Spinal cord (tissue), 10 donors: ENCODE results near the gene CTIF. TPM values are rescaled to one million over a fixed set of nuclear protein-coding genes. Genes with fewer than 3 reads are reported as not detected.
"Not testable (repeated sequence)": the region's sequence is repeated elsewhere in the genome, so short reads cannot be mapped to it uniquely, and the experiment has no call there.

Experiments
- DNase-seq, 6 donors: peaks; one replicate each; pipeline versions ENCODE4 v3.0.0 to v3.0.0-alpha.2; 2013 to 2015; ENCODE audit warnings: low spot score in 6 of 6, low read depth in 4 of 6
- H3K27ac ChIP-seq: one replicate; pipeline ENCODE4 v1.5.1; 2013; ENCODE audit warnings: low read depth, low read length, control low read depth
- H3K27me3 ChIP-seq: one replicate; pipeline ENCODE4 v1.6.1; 2013; ENCODE audit warnings: low read length; ENCODE audit not compliant: control insufficient read depth, insufficient read depth
- H3K36me3 ChIP-seq: one replicate; pipeline ENCODE4 v1.6.1; 2013; ENCODE audit warnings: low read length; ENCODE audit not compliant: control insufficient read depth, insufficient read depth
- H3K4me1 ChIP-seq: one replicate; pipeline ENCODE4 v1.6.1; 2013; ENCODE audit warnings: low read length; ENCODE audit not compliant: control insufficient read depth, insufficient read depth
- H3K4me3 ChIP-seq: one replicate; pipeline ENCODE4 v1.5.1; 2013; ENCODE audit warnings: low read depth, low read length, control low read depth
- H3K9me3 ChIP-seq: one replicate; pipeline ENCODE4 v1.6.1; 2013; ENCODE audit warnings: low read length; ENCODE audit not compliant: control insufficient read depth, insufficient read depth
- WGBS: methylation state at CpG from one replicate; pipeline ENCODE4 v1.1.5; 2013; ENCODE audit warnings: missing lambda C conversion rate; ENCODE audit not compliant: insufficient coverage; 5-methylcytosine and 5-hydroxymethylcytosine counted together
- polyA plus RNA-seq, 2 donors: library from polyadenylated mRNA; unstranded; fragments of 120-200 nt; gene quantifications; one replicate each; pipeline ENCODE4 v1.2.1, GENCODE V29; 2013; ENCODE audit not compliant: insufficient read length in 2 of 2
- total RNA-seq, 2 donors: library from RNA; depleted of rRNA in 1 of 2; stranded (reverse); fragments of 120-200 nt in 1 of 2; fragments of >200 nt in 1 of 2; gene quantifications; one replicate each; pipeline versions ENCODE4 v1.2.3 to v1.2.4, GENCODE V29; 2013 to 2014
- donor health status: healthy.

Gene CTIF
- total and polyA plus RNA-seq, 4 donors = 32.5 to 106 (median 72.6) TPM

DNA sequence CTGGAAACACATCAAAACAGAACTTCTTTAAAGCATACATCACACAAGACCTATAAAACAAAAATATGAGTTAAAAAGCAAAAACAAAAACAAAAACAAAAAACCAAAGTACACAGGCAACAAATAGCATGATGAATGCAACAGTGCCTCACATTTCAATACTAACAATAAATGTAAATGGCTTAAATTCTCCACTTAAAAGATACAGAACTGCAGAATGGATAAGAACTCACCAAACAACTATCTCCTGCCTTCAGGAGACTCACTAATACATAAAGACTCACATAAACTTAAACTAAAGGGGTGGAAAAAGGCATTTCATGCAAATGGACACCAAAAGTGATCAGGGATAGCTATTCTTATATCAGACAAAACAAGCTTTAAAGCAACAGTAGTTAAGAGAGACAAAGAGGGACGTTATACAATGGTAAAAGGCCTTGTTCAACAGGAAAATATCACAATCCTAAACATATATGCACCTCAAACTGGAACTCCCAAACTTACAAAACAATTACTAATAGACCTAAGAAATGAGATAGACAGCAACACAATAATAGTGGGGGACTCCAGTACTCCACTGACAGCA is 31.8 kb upstream of the CTIF start:
- H3K4me3 ChIP-seq, H3K9me3 ChIP-seq, H3K27ac ChIP-seq, H3K36me3 ChIP-seq, DNase-seq, H3K27me3 ChIP-seq, H3K4me1 ChIP-seq: not testable (repeated sequence)
- WGBS = no CpG with 5 or more reads among the region's 1 CpG

DNA sequence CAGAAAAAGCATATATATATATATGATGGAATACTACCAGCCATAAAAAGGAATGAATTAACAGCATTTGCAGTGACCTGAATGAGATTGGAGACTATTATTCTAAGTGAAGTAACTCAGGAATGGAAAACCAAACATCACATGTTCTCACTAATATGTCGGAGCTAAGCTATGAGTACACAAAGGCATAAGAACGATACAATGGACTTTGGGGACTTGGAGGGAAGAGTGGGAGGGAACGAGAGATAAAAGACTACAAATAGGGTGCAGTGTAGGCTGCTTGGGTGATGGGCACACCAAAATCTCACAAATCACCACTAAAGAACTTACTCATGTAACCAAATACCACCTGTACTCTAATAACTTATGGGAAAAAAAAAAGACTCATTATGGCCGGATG is 26.3 kb upstream of the CTIF start:
- no CpG with 5 or more reads among the region's 4 CpGs for WGBS
- not testable (repeated sequence) for H3K27ac ChIP-seq, H3K36me3 ChIP-seq, H3K9me3 ChIP-seq, H3K4me1 ChIP-seq, H3K27me3 ChIP-seq, H3K4me3 ChIP-seq, DNase-seq

DNA sequence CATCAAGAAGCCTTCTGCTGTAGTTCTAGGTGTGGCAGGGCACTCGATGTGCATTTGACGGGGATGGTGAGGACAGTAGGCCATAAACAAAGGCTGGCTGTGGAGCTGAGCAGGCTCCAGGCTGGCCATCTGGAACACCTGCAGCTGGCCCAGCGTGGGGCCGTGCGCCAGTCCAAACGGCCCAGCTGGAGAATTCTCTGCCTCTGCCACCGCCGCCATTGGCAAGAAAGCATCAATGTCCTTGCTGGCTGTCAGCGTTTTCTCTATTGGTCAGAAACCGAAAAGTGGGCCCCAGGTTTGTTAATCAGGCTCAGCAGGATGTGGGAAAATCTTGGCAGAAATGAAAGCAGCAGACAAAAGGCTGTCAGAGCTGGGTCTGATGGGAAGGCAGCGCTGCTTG is 24.0 kb upstream of the CTIF start:
- H3K27ac ChIP-seq = no peak overlapping the region
- no peaks in the 10 kb centered on the region for H3K27me3 ChIP-seq
- 36% methylated on average over 11 of the region's 11 CpGs for WGBS
- H3K36me3 ChIP-seq = no peaks in the 10 kb centered on the region
- H3K9me3 ChIP-seq = no peaks in the 10 kb centered on the region
- peak in 3 of 6 donors; percentile 19 to 71 (median 57) for DNase-seq
- H3K4me1 ChIP-seq = peaks cover 8% of the 10 kb centered on the region
- no peak overlapping the region for H3K4me3 ChIP-seq

DNA sequence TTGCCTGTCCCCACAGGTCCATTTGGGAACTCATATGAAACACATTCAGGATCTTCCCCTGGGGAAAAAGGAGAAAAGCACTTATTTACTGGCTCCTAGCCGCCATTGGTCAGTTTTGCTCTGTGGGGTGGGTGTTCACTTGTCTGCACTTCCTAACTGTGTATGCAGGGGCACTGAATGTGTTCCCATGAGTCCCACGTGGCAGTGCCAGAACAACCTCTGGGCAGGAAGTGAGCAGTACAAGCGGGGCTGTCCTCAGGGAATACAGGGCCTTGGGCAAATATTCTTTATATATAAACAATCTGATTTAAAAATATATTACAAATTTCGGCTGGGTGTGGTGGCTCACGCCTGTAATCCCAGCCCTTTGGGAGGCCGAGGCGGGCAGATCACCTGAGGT is 21.8 kb upstream of the CTIF start:
- no peaks in the 10 kb centered on the region for H3K36me3 ChIP-seq
- H3K27ac ChIP-seq = no peak overlapping the region
- H3K9me3 ChIP-seq = no peaks in the 10 kb centered on the region
- H3K4me1 ChIP-seq = peaks cover 8% of the 10 kb centered on the region
- no peak overlapping the region for H3K4me3 ChIP-seq
- DNase-seq = no peak
- H3K27me3 ChIP-seq = no peaks in the 10 kb centered on the region
- WGBS = 100% methylated on average over 5 of the region's 7 CpGs

DNA sequence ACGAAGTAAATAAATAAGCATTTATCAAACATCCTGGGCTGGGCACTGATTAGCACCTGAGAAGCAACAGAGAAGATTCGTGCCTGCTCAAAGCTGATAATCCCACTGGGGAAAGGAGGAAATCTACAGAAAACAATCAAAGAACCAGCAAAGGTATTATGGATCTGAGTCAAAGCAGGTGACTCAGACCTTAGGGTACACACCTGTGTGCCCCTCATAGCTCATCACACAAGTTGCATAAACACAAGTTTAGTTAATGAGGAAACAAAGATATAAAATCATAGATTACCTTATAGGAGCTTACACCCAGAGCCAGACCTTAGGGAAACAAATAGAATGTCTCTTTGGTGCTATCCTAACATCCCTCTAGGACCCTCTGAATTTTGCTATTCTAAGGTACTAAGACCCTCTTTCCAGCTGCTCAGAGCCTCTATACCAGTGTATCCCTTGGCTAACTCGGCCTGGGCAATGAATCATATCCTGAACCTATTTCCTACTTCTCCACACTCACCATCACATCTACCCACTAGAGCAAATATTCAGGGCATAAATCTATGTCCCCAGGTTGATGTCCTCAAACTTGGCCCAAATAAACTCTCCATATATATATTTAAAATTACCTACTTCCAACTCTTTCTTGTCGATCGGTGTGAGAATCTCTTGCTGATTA is 19.3 kb upstream of the CTIF start:
- 86% methylated on average over 1 of the region's 5 CpGs for WGBS
- peaks cover 7% of the 10 kb centered on the region for H3K4me1 ChIP-seq
- no peak for DNase-seq
- H3K36me3 ChIP-seq = no peaks in the 10 kb centered on the region
- no peaks in the 10 kb centered on the region for H3K9me3 ChIP-seq
- no peaks in the 10 kb centered on the region for H3K27me3 ChIP-seq
- no peak overlapping the region for H3K4me3 ChIP-seq
- no peak overlapping the region for H3K27ac ChIP-seq

DNA sequence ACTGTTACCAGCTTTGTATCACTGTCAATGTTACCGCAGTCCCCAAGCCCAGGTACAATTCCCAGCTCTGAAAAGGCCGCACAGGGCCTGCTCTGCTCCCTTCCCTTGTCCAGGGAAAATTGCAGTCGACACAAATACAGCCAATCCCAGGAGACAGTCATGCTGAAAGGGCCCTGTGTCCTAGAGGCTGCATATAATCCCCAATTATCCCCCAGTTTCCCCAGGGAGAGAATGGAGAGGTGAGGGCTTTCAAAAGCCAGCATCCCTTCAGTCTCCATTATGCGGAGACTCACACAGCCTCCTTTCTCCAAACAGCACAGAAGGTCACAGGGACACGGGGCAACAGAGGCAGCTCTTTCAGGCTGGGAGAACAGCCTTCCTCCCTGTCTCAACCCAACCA is 17.1 kb upstream of the CTIF start:
- DNase-seq = no peak
- Histone ChIP-seq H3K27ac (no peak overlapping the region), H3K27me3 (no peaks in the 10 kb centered on the region), H3K4me3 (no peak overlapping the region), H3K9me3 (no peaks in the 10 kb centered on the region), H3K4me1 (no peaks in the 10 kb centered on the region), H3K36me3 (no peaks in the 10 kb centered on the region)
- WGBS = 65% methylated on average over 3 of the region's 5 CpGs

DNA sequence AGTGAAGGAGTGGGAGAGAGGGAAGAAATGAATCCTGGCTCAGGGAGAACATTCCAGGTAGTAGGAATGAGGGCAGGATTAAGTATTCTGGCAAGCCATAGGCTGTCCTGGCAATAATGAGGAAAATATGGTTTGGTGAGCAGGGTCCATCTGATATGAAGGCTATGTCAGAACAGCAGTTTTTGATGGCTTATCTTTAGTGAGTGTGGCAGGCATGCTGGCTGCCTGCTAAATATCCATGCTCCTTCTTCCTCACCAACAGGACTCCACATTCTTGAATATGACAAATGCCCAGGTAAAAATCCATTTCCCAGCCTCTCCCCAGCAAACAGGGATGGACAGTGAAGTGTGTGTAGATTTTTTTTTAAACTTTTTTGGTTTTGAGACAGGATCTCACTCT is 13.2 kb upstream of the CTIF start:
- Histone ChIP-seq H3K9me3 (no peaks in the 10 kb centered on the region), H3K27ac (no peak overlapping the region), H3K4me3 (no peak overlapping the region), H3K36me3 (no peaks in the 10 kb centered on the region), H3K4me1 (no peaks in the 10 kb centered on the region), H3K27me3 (no peaks in the 10 kb centered on the region)
- no peak for DNase-seq

DNA sequence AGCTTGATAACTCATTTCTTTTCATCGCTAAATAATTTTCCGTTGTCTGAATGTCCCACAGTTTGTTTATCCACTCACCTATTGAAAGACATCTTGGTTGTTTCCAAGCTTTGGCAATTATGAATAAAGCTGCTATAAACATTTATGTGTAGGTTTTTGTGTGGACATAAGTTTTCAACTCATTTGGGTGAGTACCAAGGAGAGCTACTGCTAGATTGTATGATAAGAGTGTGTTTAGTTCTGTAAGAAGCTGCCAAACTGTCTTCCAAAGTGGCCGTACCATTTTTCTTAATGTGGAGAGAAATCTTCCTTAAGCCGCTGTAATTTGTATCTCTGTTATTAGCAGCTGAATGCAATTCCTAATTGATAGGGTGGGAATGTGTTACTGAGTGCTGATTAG is 11.4 kb upstream of the CTIF start:
- Histone ChIP-seq H3K27ac (no peak overlapping the region), H3K36me3 (no peaks in the 10 kb centered on the region), H3K4me1 (no peaks in the 10 kb centered on the region), H3K27me3 (no peaks in the 10 kb centered on the region), H3K9me3 (no peaks in the 10 kb centered on the region), H3K4me3 (no peak overlapping the region)
- no peak for DNase-seq
- no CpG with 5 or more reads among the region's 4 CpGs for WGBS

DNA sequence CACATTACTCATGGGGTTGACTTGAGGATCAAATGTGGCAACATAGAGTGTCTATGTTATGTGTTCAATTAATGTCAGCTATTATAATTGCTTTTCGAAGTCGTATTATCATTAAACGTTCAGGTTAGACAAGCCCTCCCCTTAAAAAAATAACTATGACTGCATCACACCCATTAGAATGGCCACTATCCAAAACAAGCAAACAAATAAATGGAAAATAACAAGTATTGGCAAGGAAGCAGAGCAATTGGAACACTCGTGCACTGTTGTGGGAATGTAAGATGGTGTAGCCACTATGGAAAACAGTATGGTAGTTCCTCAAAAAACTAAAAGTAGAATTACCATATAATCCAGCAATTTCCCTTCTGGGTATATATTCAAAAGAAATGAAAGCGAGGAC is 10.0 kb upstream of the CTIF start:
- no CpG with 5 or more reads among the region's 5 CpGs for WGBS
- Histone ChIP-seq H3K4me1 (no peaks in the 10 kb centered on the region), H3K9me3 (no peaks in the 10 kb centered on the region), H3K27me3 (no peaks in the 10 kb centered on the region), H3K4me3 (no peak overlapping the region), H3K27ac (no peak overlapping the region), H3K36me3 (no peaks in the 10 kb centered on the region)
- DNase-seq = no peak

DNA sequence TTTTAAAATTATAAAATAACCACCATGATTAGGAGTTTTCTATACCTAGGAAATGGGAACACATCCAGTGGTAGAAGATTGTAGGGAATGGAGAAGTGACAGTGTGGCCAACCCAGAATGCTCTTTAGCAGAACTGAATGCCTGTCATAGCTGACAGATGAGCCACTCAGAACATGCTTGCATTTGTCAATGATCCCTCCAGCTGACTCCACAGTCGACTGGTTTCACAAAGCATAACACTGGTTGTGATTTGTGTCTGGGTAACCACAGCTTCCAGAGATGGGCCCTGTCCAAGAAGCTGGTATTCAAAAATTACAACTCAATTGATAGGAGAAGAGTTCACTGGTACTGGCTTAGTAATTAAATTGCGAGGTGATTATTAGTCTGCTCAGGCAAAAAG is 9.0 kb upstream of the CTIF start:
- Histone ChIP-seq H3K27me3 (no peaks in the 10 kb centered on the region), H3K9me3 (no peaks in the 10 kb centered on the region), H3K27ac (no peak overlapping the region), H3K4me1 (no peaks in the 10 kb centered on the region), H3K4me3 (no peak overlapping the region), H3K36me3 (no peaks in the 10 kb centered on the region)
- WGBS = no CpG with 5 or more reads among the region's 2 CpGs
- no peak for DNase-seq
